ENCODE results near the gene SOX2. TPM values are rescaled to one million over a fixed set of nuclear protein-coding genes. Genes with fewer than 3 reads are reported as not detected.
A peak's percentile ranks its signal among the peaks of the same experiment; 100 is the strongest.

Gene SOX2
- total RNA-seq, 1 donor from 2014 or later, result 0.32 TPM

DNA sequence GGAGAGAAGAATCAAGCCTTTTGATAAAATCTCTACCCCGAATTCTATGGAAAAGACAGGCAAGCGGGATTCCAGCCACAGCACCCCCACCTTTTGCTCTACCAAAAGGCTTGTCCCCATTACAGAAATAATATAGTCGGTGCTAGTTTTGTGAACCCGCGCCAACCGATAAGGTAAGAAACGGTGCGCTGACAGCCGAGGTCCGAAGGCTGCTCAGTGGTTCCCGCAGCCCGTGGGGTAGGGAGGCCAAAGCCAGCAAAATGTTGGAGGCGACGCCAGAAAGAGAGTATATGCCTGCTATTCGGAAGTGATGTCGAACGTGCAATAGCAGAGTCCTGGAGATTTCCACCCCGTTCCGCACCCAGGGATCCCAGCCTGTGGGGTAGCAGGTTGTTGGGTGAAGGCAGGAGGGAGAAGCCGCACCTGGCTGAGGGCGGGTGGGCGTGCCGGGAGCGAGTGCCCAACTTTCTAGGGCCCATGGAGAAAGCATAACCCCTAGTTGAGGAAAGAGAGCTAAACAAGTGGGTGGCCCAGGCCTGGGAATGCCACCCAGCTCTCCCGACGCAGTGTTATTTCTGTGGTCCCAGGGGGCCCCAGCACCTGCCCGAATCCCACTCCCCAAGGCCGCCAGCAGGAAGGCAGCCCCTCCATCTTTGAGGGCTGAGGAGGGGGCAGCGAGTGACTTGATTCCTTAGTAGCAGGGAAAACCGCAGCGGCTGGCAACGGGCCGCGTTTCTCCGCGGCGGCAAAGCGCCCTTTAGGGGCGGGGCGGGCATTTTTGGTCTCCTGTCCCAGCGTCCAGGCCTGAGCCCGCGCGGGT is 7.9 kb upstream of the SOX2 start:
- ATAC-seq (ENCODE audit: poor library complexity) (no peak), DNase-seq (no peak)
- intact Hi-C loops (cut with DNase I), result loop anchor here (5.0 kb wide), 1 partner anchor 377 kb away; no protein-coding TSS in a partner anchor

DNA sequence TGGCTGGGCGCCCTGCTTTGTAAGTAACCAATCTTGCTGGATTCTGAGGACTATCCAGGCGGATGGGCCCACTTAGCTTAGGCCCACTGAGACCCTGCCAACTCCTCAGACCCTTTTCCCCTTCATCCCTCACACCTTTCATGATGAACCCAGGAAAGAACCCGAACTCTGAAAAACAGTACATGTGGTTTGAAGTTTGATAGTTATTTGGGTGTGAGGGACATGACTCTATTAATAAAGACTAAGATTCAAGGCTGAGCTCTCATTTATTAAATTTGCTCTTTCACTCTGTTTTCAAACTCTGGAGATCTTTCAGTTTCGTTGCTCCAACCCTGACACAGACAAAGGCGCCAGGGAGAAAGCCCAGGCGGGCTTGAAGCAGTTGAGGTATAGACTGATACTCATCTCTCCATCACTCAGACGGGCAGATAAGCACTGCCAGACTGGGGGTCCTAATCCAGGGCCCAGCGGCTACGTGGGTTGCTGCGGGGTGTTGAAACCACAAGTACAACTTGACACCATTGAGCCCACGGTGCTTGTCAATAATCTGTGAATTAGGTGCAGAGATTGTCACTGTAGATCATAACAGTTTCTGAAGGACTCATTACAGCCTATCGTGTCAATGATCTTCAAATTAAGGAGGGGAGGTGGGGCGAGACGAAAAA is 7.2 kb upstream of the SOX2 start:
- ATAC-seq (ENCODE audit: poor library complexity) (no peak), DNase-seq (no peak)
- intact Hi-C loops (cut with DNase I), result loop anchor here (5.0 kb wide), 2 partner anchors 377 to 983 kb away; no protein-coding TSS in a partner anchor

DNA sequence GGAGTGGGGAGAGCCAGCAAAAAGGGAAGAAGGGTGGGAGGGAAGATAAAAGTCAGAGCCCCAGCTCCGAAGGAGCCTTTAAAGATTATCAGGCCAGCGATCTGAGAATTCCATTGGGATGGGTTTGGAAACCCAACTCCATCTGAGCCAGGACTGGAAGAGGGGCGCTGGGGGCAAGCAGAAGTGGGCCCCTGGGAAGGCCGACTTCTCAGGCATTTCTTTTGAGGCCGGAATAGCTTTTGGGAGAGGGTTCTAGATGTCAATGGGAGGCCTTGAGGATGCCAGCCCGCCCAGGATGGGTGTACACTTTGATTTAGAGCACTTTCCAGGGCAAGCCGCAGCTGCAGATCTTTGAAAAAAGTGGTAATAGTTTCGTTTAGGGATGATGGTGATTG is 6.6 kb upstream of the SOX2 start:
- intact Hi-C loops (cut with DNase I), result loop anchor here (5.0 kb wide), 1 partner anchor 982 kb away; no protein-coding TSS in a partner anchor
- ATAC-seq (ENCODE audit: poor library complexity), result no peak

DNA sequence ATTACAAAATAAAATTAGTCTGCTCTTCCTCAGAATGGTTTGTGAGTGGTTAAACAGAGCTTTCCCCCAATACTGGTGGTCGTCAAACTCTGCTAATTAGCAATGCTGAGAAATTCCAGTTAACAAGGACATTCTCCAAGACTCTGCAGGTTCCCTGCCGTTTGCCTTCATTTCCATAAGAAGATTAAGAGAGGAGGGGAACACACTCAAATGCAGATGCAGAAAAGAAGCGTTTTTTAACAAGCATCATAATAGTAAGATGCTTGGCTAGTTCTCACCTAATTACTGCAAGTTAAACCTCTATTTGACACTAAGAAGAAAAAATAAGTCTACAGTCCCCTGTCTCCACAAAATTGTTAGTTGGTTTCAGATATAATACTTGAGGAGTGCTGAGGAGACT is 3.7 kb upstream of the SOX2 start:
- intact Hi-C loops (cut with DNase I), result loop anchor here (5.0 kb wide), 1 partner anchor 979 kb away; no protein-coding TSS in a partner anchor
- ATAC-seq (ENCODE audit: poor library complexity), result no peak
- DNase-seq, result no peak

More for the DNA sequence above, 6.6 kb upstream of the SOX2 start:
- DNase-seq, result no peak

DNA sequence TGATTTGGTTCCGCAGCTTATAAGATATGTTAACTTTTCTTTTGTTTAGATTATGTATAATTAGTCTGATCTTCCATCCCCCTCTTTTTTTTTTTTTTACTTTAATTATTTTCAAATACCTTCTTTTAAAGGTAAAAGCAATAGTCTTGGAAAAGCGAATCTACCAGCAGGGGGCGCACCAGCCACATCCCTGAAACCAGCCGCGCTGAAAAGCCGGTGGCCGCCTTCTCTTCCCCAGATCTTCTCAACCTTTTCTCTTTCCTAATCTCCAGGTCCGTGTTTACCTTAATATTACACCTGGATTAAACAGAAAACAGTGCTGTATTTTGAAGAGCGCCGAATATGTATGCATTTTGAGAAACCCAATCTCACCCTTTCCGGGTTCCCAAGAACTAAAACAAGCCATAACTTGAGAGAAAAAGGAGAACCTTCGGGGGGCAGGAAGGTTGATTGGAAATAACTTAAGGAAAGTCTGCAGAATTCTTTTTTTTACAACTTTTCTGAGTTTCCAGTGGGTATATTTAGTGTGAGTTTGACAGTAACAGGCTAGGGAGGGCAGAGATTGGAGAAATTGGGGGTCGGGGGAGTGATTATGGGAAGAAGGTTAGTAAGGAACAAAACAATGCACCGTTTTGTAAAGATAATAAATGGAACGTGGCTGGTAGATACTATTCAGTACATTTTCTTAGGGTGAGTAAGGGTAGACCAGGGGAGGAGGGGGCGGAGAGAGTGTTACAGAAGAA is 2.0 kb upstream of the SOX2 start:
- ATAC-seq (ENCODE audit: poor library complexity) (no peak), DNase-seq (peak; percentile 75)
- intact Hi-C loops (cut with DNase I), result loop anchor here (5.0 kb wide), 1 partner anchor 978 kb away; no protein-coding TSS in a partner anchor

DNA sequence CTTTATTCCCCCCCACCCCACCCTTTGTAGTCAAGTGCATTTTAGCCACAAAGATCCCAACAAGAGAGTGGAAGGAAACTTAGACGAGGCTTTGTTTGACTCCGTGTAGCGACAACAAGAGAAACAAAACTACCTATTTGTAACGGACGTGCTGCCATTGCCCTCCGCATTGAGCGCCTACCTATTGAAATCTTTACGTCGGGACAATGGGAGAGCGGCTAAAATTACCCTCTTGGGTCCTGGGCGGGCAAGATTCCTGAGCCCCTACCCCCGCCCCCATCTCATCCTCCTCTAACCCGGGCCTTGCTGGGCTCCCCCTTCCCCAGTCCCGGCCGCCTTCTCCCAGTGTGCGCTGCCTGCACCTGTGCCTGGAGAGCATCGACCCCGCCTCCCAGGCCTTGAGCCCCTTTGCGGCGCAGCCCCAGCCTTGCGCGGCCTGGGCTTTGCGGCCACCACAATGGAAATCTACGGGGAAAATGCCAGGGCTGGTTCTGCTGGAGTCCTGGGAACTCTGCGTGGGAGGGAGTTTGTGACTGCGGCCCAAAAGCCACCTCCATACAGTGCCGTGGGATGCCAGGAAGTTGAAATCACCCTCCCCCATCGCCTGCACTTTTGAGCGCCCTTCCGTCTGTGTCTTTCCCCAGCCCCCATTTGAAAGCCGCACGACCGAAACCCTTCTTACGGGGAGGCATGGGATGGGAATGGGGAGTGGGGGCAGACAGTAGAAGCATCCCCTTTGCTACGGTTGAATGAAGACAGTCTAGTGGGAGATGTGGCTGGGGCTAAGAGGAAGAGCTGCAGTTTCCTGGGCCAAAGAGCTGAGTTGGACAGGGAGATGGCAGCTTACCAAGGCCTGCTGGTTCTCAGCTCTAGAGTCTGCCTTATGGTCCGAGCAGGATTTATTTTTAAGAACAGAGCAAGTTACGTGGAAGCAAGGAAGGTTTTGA is 1.1 kb upstream of the SOX2 start:
- intact Hi-C loops (cut with DNase I), result no loop called here
- no peak for DNase-seq
- no peak for ATAC-seq (ENCODE audit: poor library complexity)

DNA sequence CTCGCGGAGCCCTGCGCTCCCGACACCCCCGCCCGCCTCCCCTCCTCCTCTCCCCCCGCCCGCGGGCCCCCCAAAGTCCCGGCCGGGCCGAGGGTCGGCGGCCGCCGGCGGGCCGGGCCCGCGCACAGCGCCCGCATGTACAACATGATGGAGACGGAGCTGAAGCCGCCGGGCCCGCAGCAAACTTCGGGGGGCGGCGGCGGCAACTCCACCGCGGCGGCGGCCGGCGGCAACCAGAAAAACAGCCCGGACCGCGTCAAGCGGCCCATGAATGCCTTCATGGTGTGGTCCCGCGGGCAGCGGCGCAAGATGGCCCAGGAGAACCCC is 464 bp downstream of the SOX2 start:
- intact Hi-C loops (cut with DNase I), result no loop called here
- ATAC-seq (ENCODE audit: poor library complexity) (peak; percentile 47), DNase-seq (no peak)

DNA sequence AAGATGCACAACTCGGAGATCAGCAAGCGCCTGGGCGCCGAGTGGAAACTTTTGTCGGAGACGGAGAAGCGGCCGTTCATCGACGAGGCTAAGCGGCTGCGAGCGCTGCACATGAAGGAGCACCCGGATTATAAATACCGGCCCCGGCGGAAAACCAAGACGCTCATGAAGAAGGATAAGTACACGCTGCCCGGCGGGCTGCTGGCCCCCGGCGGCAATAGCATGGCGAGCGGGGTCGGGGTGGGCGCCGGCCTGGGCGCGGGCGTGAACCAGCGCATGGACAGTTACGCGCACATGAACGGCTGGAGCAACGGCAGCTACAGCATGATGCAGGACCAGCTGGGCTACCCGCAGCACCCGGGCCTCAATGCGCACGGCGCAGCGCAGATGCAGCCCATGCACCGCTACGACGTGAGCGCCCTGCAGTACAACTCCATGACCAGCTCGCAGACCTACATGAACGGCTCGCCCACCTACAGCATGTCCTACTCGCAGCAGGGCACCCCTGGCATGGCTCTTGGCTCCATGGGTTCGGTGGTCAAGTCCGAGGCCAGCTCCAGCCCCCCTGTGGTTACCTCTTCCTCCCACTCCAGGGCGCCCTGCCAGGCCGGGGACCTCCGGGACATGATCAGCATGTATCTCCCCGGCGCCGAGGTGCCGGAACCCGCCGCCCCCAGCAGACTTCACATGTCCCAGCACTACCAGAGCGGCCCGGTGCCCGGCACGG is 991 bp downstream of the SOX2 start:
- ATAC-seq (ENCODE audit: poor library complexity) (peak; percentile 54), DNase-seq (no peak)
- intact Hi-C loops (cut with DNase I), result no loop called here

DNA sequence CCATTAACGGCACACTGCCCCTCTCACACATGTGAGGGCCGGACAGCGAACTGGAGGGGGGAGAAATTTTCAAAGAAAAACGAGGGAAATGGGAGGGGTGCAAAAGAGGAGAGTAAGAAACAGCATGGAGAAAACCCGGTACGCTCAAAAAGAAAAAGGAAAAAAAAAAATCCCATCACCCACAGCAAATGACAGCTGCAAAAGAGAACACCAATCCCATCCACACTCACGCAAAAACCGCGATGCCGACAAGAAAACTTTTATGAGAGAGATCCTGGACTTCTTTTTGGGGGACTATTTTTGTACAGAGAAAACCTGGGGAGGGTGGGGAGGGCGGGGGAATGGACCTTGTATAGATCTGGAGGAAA is 1.5 kb downstream of the SOX2 start:
- ATAC-seq (ENCODE audit: poor library complexity), result no peak
- DNase-seq, result no peak
- intact Hi-C loops (cut with DNase I), result no loop called here

DNA sequence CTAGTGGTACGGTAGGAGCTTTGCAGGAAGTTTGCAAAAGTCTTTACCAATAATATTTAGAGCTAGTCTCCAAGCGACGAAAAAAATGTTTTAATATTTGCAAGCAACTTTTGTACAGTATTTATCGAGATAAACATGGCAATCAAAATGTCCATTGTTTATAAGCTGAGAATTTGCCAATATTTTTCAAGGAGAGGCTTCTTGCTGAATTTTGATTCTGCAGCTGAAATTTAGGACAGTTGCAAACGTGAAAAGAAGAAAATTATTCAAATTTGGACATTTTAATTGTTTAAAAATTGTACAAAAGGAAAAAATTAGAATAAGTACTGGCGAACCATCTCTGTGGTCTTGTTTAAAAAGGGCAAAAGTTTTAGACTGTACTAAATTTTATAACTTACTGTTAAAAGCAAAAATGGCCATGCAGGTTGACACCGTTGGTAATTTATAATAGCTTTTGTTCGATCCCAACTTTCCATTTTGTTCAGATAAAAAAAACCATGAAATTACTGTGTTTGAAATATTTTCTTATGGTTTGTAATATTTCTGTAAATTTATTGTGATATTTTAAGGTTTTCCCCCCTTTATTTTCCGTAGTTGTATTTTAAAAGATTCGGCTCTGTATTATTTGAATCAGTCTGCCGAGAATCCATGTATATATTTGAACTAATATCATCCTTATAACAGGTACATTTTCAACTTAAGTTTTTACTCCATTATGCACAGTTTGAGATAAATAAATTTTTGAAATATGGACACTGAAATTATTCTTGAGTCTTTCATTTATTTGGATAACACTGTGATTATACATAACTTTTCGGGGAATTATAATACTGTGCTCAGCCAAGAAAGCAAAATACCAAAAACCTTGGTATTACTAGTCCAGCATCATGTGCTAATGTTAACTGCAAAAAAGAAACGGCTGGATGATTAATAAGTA is 2.2 kb downstream of the SOX2 start:
- intact Hi-C loops (cut with DNase I), result no loop called here
- no peak for DNase-seq
- ATAC-seq (ENCODE audit: poor library complexity), result no peak

DNA sequence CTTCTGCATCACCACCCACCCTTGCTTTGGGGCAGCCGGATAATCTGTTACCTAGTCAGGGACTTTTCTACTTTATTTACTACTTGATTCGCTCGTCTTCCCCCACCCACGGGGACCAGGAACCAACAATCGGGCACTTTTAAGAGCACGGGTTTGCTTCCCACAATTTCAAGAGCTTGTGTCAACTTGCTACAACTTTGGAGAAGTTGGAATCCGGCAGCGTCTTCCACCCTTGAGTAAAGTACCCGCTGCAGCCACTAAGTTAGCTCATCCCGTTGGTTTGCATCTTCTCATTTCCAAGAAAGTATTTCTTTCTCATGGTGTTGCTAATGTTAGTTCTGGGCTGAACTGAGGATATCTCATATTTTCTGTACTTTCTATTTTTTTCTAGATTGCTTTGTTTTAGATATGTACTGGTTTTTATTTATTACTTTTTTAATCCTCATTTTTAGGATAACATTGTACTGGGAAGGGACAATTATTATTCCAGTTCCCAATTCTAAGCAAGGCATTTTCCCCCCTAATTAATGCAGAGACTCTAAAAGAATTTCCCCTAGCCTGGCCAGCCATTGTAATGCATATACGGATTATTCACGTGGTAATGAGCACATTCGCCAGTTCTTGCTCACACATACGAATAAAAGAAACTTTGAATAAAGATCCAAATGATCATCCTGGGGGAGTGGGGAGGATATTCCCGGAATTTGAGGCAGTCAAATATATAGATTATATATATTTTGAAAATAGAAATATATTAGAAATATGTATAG is 4.0 kb downstream of the SOX2 start:
- ATAC-seq (ENCODE audit: poor library complexity), result no peak
- intact Hi-C loops (cut with DNase I), result no loop called here
- no peak for DNase-seq

DNA sequence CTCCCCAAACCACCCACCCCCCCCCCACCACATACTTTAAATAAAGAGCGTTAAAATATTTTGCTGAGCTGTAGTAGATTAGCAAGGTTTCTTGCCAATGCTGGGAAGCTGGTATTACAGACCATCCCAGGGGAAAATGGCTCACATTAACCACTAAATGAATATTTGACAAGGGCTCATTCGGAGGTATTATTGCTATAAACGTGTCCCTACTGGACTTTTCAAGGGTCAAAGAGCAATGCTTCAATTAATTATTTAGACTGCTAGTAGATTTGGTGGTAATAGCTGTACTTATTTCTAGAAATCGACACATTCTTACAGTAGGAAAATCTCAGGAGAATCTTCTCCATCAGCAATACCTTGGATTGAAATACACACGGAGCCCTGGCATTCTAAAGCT is 5.2 kb downstream of the SOX2 start:
- no peak for DNase-seq
- intact Hi-C loops (cut with DNase I), result no loop called here
- no peak for ATAC-seq (ENCODE audit: poor library complexity)

DNA sequence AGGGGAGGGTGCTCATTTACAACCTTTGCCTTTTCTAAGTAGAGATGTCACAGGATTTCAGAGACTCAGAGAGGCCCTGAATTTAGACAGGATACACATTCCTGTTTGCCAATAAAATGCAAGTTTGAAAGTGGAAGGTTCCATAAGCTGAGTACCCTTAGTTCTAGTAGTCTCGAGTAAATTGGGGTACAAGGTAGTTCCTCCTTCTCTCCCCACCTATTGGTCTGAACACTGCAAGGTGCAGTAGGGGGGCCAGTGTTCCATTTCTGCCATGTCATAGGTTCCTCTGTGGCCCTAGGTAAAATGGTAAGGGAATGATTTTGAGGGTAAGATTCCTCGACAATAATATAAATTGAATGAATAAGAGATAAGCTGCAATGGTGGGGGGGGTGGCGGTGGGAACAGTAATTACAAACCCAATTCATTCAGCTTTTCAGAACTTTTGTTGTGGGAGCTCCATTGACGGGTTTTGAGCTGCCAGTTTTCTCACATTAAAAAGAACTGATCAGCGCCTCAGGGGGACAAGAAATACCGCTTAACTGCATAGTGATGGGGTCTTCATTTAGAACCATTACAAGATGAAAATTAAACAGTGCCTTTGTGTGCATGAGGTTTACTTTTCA is 5.9 kb downstream of the SOX2 start:
- ATAC-seq (ENCODE audit: poor library complexity) (no peak), DNase-seq (no peak)
- intact Hi-C loops (cut with DNase I), result no loop called here

DNA sequence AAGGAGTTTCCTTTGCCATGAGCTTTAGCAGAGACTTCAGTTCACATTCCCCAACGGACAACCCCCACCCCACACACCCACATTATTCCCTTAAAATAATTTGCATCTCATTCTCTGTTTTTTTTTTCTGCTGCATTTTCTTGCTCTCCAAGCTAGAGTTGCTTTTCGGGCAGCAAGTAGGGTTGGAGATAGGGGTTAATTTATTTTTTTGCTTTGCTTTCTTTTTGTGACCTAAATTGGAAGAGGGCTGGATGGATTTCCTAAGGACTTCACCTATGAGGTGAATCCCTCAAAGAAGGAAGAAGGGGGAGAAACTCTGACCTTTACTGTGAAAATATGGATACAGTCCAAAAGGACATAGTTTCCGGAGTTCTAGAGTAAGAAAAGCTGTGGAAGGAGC is 6.6 kb downstream of the SOX2 start:
- intact Hi-C loops (cut with DNase I), result no loop called here
- ATAC-seq (ENCODE audit: poor library complexity) (no peak), DNase-seq (no peak)

DNA sequence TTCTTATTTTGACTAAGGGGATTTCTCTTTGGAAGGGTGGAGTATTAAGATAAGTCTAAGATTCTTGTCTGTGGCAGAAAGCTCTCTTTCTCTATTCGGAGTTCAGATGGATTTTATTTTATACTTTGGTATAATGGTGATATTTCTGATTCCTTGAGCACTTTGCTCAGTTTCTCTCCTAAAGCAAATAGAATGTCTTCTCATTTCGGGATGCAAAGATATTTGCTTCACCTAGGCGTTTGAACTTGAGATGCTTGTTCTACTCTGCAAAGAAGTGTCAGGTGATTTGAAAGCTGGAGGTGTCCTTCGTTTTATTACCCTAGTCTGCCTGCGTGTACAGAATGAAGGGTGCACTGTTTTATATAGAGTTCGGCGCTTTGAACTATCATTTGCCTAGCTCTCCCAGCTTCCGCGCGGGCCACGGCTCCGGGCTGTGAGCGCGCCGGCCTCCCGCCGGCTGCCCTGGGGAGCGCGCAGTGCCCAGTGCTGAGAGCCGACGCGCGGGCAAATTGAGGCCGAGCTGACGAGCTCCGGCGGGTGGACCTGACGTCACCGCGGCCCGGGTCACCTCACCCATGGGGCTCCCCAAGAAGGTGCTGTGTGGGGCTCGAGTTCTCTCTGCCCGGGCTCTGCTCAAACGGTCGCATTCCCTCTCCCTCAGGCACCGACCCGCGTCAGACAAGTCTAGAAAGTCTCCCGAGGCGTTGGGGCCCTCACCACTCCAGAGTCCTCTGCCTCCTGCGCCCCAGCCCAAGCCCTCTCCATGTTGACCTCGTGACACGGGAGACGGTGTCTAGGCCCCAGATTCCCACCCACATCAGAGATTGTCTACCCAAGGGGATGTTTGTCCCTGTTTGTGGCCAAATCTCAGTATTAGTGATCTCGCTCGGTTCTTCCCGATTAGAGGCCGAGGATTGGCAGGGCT is 7.5 kb downstream of the SOX2 start:
- ATAC-seq (ENCODE audit: poor library complexity) (no peak), DNase-seq (no peak)
- intact Hi-C loops (cut with DNase I), result no loop called here

Measured in Right ventricle myocardium superior (tissue), 1 donor.